ENCODE data around the gene MYDGF.

GRCh38 chr19:4657262-4657661 is 12.9 kb downstream of the MYDGF start:
- TF ChIP-seq GATA2 (IDR thresholded peaks at IDR 0.05; ENCODE audit: low read depth, low read length) (no peak), GATA3 (IDR thresholded peaks at IDR 0.05; ENCODE audit: low read depth, low read length) (no peak)
